Type B pancreatic cell (in vitro differentiated cells): ENCODE data around the gene STON2. TPM values are rescaled to one million over a fixed set of nuclear protein-coding genes. Genes with fewer than 3 reads are reported as not detected.
A peak's percentile ranks its signal among the peaks of the same experiment; 100 is the strongest.

Experiments used
- DNase-seq: peaks from one replicate; pipeline ENCODE4 v3.0.0; 2021; ENCODE audit warnings: mixed read lengths; ENCODE audit not compliant: unreplicated experiment; ENCODE audit errors: extremely low spot score
- H3K27ac Mint-ChIP-seq: 2 replicates; pipeline ENCODE4 v1.8.0; 2021; ENCODE audit warnings: mild to moderate bottlenecking, mixed read lengths
- H3K27me3 Mint-ChIP-seq: 2 replicates; pipeline ENCODE4 v1.8.0; 2021; ENCODE audit warnings: mixed read lengths
- H3K36me3 Mint-ChIP-seq: 2 replicates; pipeline ENCODE4 v1.8.0; 2021; ENCODE audit warnings: mixed read lengths
- H3K4me1 Mint-ChIP-seq: one replicate; pipeline ENCODE4 v1.8.0; 2021; ENCODE audit warnings: mixed read lengths; ENCODE audit not compliant: unreplicated experiment
- H3K4me3 Mint-ChIP-seq: 2 replicates; pipeline ENCODE4 v1.8.0; 2021; ENCODE audit warnings: mild to moderate bottlenecking, mixed read lengths
- H3K9me3 Mint-ChIP-seq: 2 replicates; pipeline ENCODE4 v1.8.0; 2021; ENCODE audit warnings: mixed read lengths
- CTCF ChIP-seq: fragments of 200-600 bp; sonication (generic); conservative IDR thresholded peaks from 2 replicates; pipeline ENCODE4 v1.5.0; 2021; ENCODE audit warnings: antibody characterized with exemption, mild to moderate bottlenecking
- total RNA-seq: library from RNA; stranded (reverse); gene quantifications from 2 replicates; pipeline ENCODE4 v1.2.1, GENCODE V29; 2021; ENCODE audit warnings: low replicate concordance

STON2 gene
- total RNA-seq, 1 donor from 2014 or later = 40.4 TPM

GRCh38 chr14:81435391-81436295, 35.5 kb upstream of the STON2 start:
- no peaks in the 10 kb centered on the region for H3K36me3 Mint-ChIP-seq
- no peaks in the 10 kb centered on the region for H3K9me3 Mint-ChIP-seq
- DNase-seq = peak; percentile 72
- H3K4me1 Mint-ChIP-seq = peaks cover 33% of the 10 kb centered on the region
- H3K4me3 Mint-ChIP-seq = peak overlapping the region; percentile 94
- H3K27ac Mint-ChIP-seq = peak overlapping the region; percentile 90
- H3K27me3 Mint-ChIP-seq = peaks cover 50% of the 10 kb centered on the region
- peak; percentile 6 for TF ChIP-seq CTCF

GRCh38 chr14:81435048-81435390, 34.9 kb upstream of the STON2 start:
- H3K36me3 Mint-ChIP-seq = no peaks in the 10 kb centered on the region
- peaks cover 44% of the 10 kb centered on the region for H3K27me3 Mint-ChIP-seq
- H3K27ac Mint-ChIP-seq = peak overlapping the region; percentile 90

GRCh38 chr14:81434230-81434629, 34.1 kb upstream of the STON2 start:
- Mint-ChIP-seq H3K4me1 (peaks cover 33% of the 10 kb centered on the region), H3K9me3 (no peaks in the 10 kb centered on the region), H3K27me3 (peaks cover 40% of the 10 kb centered on the region), H3K4me3 (peak overlapping the region; percentile 94), H3K27ac (peak overlapping the region; percentile 90), H3K36me3 (no peaks in the 10 kb centered on the region)
- no peak for TF ChIP-seq CTCF
- no peak for DNase-seq

More at GRCh38 chr14:81435048-81435390, 34.9 kb upstream of the STON2 start:
- H3K4me1 Mint-ChIP-seq = peaks cover 33% of the 10 kb centered on the region
- no peak for DNase-seq
- TF ChIP-seq CTCF = no peak
- peak overlapping the region; percentile 94 for H3K4me3 Mint-ChIP-seq
- no peaks in the 10 kb centered on the region for H3K9me3 Mint-ChIP-seq

- Mint-ChIP-seq H3K27ac (peak overlapping the region; percentile 22), H3K9me3 (no peaks in the 10 kb centered on the region), H3K4me1 (peaks cover 33% of the 10 kb centered on the region), H3K4me3 (peak overlapping the region; percentile 94), H3K27me3 (peaks cover 32% of the 10 kb centered on the region), H3K36me3 (no peaks in the 10 kb centered on the region)
- TF ChIP-seq CTCF = no peak
- DNase-seq = no peak
Measured at GRCh38 chr14:81433378-81433777, 33.3 kb upstream of the STON2 start.

- H3K36me3 Mint-ChIP-seq = no peaks in the 10 kb centered on the region
- DNase-seq = no peak
- peak overlapping the region; percentile 6 for H3K4me3 Mint-ChIP-seq
- H3K27me3 Mint-ChIP-seq = peaks cover 27% of the 10 kb centered on the region
- peak overlapping the region; percentile 26 for H3K27ac Mint-ChIP-seq
- TF ChIP-seq CTCF = no peak
- peaks cover 40% of the 10 kb centered on the region for H3K4me1 Mint-ChIP-seq
- no peaks in the 10 kb centered on the region for H3K9me3 Mint-ChIP-seq
Measured at GRCh38 chr14:81432219-81432661, 32.1 kb upstream of the STON2 start.
